HT-29 (cell line): ENCODE data around the gene PPP1R9B. TPM values are rescaled to one million over a fixed set of nuclear protein-coding genes. Genes with fewer than 3 reads are reported as not detected.

ENCODE experiments used
- DNase-seq: peaks from one replicate; pipeline ENCODE4 v3.0.0-alpha.2; 2015; ENCODE audit warnings: low spot score
- total RNA-seq: library from RNA; depleted of rRNA; stranded (reverse); fragments of >200 nt; shearing (Covaris generic); gene quantifications from 2 replicates; pipeline ENCODE4 v1.2.3, GENCODE V29; 2014

PPP1R9B gene
- total RNA-seq, 1 experiment from 2014 or later: 54.6 TPM

DNA sequence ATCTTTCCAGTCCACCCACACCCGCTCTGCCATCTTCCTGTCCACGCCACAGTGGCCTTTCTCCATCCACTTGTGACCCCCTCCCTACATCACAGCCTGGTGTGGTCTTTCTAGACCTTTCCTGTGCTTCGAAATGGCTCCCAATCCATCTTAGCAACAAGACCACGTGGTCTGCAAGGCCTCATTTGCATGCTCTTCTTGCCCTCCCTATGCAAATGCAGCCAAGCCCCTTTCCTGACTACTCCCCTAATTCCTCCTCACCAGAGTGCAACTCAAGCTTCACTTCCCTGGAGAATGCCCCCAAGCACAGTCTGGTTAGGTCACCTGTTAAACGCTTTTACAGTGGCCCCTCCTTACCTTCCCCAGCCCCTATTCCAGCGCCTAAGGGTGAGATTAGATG is 6.1 kb downstream of the PPP1R9B start:
- no peak for DNase-seq

DNA sequence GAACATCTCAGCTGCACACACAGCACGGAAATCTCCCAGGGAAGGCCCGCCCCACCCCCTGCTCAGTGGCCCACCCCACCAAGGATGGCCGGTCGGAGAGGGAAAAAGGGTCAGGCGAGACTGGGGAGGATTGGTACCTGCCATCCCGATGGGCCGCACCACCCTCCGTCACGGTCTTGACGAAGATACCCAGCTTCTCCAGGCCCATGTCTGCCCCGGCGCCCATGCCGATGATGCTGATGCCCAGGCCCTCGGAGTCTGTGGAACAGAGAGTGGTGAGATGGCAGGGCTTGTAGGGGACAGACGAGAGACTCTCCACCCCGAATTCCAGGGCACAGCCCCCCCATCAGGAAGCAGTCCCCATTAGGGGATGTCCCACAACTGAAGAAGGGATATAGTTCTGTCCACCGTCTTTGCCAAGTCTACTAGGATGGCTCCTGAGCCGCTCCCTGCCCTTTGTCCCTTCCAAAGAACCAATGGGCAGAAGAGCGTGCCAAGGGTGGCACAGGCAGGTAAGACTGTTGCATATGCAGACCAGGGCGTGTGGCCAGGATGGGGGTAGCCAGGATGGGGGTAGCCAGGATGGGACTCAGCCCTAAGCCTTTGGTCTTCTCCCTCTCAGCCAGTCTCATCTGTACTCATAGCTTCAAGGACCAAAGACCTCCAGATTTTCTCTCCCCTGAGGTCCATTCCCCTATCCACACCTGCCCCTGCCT is 6.9 kb downstream of the PPP1R9B start:
- DNase-seq: no peak

DNA sequence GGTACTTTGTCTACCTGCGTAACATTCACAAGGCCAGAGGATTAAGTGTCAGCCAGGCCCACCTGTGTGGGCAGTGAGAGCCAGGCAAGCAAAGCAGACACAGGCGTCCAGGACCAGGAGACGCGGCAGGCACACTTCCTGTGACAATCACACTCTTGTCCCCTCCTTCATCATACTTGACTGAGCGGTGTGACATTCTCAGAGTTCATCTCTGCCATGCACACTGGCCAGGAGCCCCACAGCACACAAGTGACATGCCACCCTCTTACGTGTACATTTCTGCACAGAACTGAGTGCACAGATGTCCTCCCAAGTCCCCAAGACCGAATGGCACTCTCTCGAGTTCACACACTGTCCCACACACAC is 8.7 kb downstream of the PPP1R9B start:
- DNase-seq: no peak

DNA sequence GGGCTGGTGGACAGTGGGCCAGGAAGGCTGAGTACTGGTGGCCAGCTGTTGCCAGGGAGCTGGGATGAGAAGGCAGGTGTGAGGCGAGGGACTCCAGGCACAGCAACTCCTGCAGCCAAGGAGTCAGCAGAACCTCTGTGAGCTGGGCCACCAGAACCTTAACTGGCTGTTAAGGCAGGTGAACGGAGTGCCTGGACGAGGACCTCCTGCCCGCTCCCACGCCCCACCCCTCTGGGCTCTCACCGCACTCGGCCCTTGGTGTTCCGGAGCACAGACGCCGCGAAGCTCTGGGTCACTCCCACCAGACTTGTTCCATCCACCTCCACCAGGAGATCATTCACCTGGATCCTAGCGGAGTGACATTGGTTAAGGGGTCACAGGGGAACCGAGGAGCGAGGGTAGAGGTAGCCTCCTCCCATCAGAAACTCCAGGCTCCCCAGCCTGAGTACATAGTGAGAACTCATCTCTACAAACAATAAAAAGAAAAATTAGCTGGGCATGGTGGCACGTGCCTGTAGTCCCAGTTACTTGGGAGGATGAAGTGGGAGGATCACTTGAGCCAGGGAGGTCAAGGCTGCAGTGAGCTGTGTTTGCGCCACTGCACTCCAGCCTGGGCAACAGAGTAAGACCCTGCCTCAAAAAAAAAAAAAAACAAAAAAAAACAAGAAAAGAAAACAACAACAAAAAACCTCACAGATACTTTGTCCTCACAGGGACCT is 9.3 kb downstream of the PPP1R9B start:
- no peak for DNase-seq

DNA sequence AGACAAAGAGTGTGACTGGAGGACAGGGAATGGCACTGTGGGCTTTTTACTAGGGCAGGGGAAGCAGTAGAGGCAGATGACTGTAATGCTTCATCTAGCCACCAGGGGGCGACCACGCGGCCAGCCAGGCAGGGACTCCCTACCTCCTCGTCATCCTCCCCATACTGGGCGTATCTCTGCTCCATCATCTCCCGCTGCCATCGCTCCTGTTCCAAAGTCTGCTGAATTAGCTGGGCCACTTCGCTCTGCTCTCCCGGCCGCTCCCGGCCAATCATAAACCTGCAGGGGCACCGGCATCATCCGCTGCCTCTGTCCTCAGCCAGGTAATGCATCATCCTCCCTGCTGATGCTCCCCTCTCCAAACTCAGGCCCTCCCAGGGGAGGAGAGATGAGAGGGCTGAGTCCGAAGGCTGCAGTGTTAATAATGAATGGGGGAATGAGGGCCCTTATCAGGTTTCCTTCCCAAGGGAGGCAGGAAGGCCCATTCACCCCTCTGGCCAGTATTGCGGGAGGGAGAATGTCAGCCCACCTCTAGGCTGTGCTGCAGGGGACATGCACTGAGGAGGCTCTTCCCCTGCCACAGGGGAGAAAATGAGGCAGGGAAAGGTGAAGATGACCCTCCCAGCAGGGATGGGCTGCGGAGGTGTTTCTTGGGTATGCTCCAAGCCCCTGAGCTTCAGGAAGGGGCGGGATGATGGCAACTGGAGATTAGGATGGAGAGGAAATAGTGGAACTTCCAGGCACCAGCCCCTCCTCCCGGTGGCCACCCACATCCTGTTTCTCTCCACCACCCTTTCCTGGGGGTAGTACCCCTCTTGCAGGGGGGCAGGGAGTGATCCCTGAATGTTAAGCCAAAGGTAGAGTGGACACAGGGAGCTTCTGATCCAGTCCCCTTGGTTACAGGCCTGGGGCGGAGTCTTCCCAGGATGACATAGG is 10.3 kb downstream of the PPP1R9B start:
- DNase-seq: peak; percentile 79

DNA sequence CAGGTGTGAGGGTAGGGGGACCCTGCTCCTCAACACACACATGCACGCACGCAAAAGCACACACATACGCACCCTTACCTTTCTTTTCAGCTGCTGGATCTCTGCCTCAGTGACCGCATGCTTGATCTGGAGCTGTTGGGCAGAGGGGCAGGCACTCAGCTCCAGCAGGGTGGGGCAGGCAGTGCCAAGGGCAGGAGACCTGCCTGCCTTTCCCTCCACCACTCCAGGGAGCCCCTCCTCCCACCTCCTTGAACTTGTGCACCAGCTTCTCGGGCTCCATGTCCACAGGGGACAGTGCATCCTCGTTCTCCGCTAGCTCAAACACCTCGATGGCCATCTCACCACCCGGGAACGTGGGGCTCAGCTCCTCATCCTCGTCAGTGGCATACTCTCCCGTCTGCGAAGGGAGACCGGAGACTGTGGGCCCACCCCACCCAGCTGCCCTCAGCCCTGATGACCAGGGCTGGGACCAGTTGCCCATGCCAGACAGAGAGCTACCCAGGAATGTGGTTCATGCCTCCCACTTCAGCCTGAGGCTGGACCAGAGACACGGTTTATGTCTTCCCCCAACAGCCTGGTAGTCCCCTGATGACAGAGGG is 11.2 kb downstream of the PPP1R9B start:
- DNase-seq: no peak

DNA sequence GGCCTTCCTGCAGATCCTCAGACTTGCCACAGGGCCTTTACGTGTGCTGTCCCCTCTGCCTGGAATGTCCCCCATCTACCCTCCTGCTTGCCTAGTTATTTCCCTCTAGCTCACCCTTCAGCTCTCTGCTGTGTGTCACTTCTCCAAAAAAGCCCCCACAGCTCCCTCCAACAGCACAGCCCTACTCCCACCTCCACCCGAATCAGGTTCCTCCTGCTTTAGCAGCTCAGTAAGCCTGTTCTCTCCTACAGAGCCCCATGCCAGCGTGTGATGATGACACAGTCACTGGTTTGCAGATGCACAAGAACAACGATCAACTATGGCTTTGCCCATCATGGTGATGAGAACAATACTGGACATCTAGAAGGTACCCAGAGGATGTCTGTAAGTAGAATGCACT is 13.4 kb downstream of the PPP1R9B start:
- no peak for DNase-seq

DNA sequence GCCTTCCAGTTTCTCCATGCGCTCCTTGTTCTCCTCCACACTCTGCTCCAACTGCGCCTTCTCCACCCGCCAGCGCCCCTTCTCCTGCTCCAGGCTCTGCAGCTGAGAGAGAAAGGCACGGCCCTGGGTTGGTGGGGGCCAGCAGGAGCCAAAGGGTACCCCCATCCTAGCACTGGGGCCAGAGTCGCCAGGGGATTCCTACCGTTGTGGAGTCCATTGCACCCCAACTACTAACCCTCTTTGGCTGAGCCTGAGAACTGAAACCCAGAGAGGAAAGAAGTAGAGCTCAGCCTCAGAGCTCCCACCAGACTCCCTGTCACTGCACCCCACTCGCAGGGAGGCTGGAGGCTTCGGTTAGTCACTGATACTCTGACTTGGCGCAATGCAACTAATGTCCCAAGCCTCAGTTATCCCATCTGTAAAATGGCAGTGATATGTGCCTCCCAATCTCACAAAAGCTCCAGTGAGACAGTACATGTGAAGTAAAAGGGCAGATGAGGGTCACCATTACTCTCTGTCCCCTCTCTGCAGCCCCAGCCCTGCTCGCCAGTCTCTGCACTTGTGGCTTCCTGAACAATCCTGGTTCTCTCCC is 14.3 kb downstream of the PPP1R9B start:
- no peak for DNase-seq

DNA sequence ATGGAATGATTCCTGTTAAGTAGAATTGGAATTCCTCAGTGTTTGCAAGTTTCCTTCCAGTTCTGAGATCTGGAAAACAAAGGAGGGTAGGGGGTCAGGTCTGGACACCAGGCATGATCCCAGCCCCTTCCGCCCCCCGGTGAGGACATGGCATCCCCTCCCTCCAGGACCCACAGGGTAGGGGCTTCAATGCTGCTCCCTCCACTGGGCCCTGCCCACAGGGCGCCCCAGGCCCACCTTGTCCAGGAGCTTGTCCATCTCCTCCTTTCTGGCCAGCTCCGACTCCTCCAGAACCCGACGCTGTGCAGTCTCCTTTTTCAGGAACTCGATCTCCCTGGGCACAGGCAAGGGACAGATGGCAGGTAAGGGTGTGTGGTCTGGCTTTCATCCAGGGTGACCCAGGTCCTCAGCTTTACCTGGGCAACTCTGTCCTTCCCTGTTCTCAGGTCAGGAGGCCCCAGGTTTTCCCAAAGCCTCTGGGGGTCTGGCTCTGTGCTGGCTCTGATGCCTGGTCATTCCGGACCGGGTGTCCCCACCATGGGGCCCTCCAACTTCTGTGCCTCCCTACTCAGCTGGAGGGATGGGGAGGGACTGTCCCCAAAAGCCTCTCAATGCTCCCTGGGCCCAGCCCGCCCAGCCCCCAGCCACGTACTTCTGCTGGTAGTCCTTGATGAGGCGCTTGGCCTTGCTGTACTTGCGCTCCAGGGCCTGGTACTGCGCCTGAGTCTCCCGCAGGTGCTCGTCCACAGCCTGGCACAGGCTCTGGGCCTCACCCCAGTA is 15.0 kb downstream of the PPP1R9B start:
- no peak for DNase-seq

DNA sequence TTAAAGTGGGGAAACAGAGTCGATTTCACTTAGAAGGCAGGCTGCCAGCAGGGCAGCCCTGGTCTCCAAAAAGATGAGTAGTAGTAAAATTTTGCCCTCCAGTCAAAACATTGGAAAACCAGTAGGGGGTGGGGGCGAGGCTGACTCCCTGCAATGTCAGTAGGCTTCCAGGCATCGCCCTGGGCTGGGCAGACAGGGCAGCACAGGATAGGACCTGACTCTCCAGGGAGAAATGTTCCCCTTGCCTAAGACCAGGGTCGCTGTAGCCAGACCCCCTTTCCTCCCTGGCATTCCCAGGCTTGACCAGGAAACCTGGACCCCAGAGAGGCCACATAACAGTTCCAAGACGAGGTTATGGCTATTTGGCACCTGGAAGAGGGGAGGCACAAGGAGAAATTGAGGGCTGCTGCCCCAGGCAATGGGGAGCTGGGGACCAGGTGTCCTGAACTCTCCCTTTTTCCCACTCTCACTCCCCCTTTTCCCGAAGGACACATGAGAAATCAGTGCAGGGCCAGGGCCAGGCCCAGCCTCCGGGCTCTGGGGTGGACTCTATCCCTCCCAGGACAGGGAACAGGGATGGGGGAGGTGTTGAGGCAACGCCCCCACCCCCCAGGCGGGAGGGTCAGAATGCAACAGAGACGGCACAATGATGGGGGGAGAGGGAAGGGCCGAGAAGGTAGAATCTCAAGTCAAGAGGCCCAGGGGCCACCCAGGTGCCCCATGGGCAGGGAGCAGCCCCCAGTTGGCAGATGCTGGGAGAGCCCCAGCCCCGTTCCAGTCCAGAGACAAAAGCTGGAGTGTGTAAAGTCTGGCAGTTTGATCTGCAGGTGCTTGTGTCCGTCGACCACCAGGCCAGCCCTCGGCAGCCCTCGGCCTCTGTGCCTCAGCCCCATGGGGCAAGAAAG is 16.0 kb downstream of the PPP1R9B start:
- no peak for DNase-seq

DNA sequence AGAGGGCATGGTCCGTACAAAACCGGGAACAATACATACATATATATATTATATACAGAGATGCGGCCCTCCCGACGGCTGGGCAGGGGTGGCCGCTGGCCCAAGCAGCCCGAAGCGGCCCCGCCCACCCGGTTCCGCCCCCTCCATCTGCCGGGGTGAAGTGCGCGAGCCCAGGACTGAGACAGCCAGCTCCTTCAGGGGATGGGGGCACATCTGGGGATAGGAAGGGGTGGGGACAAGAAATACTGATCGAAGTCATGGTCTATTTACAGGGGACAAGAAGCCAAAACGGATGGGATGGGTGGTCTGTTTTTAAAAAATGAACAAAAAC is 16.7 kb downstream of the PPP1R9B start:
- DNase-seq: no peak

DNA sequence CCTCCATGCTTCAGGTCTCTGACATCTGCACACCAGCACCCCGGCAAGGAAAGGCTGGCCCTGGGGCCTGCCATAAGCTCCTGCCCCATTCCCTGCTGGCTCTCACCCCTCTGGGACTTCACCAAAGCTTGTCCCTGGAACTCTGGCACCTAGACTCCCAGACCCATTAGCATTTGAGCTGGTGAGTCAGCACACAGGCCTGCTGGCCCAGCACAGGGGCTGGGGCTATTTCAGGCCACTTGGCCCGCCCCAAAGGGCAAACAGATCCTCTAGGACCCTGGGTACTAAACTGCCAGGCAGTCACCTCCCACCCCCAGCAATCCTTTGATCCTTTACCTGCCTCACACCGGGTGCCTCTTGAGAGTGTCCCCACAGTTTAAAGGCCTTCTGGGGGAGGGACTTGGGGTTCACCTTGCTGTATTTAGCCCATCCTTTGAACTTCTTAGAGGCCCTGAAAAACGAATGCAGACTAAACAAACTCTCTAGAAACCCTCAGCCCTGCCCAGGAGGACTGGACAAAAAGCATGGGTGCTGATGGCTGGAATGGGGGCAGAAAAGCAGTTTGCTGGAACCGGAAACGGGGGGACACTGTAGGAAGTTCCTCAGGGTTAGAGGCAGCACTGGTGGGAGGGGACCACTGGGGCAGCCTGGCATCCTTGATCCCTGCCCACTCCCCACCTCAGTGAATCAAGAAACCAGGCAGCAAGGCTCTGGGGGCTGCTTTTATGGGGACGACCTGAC is 17.3 kb downstream of the PPP1R9B start:
- peak; percentile 50 for DNase-seq

DNA sequence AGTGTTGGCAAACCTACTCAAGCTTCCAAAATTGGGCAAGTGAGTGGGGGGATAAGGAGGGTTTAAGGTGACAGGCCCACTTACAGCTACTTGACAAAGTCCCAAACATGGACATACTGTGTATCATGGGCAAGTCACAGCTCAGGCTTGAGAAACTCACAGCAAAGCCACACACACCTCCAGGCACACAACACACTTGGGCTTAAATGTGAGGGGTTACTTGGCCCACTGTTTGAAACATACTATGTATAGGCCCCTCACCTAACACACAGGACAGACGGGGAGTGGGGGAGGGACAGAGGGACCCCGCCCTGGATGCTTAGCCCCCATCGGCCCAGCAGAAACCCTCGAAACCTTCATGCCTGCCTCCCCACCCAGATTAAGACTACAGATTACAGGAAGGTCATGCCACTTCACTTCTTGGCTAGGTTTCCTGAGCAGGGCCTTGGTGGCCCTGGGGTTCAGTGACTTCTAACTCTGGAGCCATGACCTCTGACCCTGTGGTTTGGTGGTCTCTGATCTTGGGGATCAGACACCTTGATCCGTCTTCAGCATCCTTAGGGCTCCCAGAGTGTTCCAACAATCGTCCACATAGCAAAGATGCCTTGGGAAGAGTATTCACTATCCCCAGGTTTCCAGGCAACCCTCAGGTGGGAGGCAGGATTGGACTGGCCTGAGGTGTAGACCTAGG is 18.2 kb downstream of the PPP1R9B start:
- DNase-seq: no peak

DNA sequence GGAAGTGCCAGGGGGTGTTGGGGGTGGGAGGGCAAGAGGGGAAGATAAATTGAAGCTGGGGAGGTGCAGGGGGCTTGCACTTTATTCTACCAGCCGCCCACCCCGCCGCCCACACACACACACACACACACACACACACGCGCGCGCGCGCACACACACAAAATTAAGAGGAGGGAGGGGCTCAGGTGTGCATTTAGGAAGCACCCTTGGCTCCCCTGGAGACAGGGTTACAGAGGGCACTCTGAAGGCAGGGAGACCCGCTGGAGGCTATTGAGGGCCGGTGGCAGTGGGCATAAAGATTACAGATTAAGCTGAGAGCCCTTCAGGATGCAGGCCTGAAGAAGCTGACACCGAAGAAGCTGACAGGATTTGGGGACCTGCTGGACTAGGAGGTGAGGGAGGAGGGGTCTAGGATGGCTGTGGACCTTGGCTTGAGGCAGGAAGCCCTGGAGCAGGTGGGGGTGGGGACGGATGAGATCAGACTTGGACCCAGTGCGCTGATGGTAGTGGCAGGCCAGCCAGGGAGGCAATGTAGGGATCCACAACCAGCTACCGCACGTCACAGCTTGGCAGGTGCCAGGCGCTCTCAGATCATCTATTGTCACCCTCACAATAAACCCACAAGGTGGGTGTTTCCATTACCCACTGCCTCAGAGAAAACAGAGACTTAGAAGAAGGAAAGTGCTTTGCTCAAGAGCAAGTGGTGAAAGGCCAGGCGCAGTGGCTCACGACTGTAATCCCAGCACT is 19.7 kb downstream of the PPP1R9B start:
- no peak for DNase-seq

DNA sequence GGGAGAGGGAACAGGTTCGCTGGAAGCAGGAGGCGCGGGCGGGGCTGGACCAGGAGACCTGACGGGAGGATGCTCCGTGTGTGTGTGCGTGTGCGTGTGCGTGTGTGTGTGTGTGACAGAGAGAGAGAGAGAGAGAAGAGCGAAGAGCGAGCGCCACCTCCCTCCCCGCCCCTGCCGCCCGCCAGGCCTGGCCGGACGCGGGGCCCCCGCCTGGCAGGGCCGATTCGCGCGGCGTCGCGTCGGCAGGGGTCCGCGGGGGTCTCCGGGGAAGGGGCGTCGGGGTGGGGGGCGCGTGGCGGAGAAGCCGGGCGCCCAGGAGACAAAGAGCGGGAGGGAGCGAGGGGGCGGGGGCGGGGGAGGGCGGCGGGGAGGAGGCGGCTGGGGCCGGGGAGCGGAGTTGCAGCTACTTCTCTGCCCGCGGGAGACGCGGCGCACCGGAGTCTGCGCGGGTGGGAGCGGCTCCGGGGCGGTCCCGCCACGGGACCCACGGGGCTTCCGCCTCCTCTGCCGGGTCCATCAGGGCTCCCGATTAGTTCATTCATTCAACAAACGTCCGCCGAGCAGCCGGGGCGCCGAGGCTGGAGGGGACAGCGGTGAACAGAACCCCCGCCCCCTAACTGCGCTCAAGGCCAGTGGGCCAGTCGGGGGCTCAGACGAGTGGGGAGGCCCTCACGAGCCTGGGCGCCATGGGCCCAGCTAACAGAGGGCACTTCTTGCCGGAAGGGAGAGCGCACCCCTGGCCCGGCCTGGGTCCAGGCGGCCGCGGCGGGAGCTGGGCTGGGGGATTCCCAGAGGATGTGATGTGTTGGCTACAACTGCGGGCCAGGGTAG is 20.5 kb downstream of the PPP1R9B start, which contains the start of gene SAMD14:
TSS of gene SAMD14 (minus strand) at position 433 of the 831 bp plus-strand sequence. CDS start 5,201 bp downstream, outside the sequence.
- DNase-seq: peak; percentile 46

DNA sequence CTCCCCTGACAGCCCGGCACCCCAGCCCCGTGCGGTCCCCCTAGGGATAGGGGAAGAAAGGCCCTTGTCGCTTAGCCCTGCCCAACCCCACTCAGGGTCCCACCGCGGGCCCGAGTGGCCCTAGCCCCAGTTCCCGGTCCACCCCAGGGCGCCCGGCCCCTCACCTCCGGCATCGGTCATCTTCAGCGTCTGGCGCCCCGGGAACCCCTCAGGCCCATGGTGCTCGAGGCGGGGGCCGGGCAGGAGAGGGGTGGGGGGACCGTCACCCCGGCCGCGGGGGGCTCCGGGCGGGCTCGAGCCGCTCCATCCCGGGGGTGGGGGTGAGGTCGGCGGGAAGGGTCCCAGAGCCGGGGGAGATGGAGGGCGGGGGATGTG is 21.1 kb downstream of the PPP1R9B start:
- no peak for DNase-seq
